GM18519 (cell line): ENCODE results near the gene TMEM154.

Source experiments
- ATAC-seq: cut with Tn5 transposase; IDR thresholded peaks from one replicate; pipeline ENCODE4 v1.9.1; 2021; ENCODE audit warnings: mild to moderate bottlenecking, moderate library complexity; ENCODE audit not compliant: unreplicated experiment, low FRiP score

The TMEM154 gene

GRCh38 chr4:152697284-152698088, 17.7 kb upstream of the TMEM154 start:
- no peak for ATAC-seq

- peak; percentile 96 for ATAC-seq
These were observed 17.0 kb upstream of the TMEM154 start for GRCh38 chr4:152696764-152697261.

- ATAC-seq = no peak
These were observed 14.1 kb upstream of the TMEM154 start for GRCh38 chr4:152693871-152694270.

GRCh38 chr4:152691761-152692160, 12.0 kb upstream of the TMEM154 start:
- ATAC-seq = no peak

- no peak for ATAC-seq
These were observed 11.2 kb upstream of the TMEM154 start for GRCh38 chr4:152690706-152691651.

GRCh38 chr4:152689615-152690501, 10.1 kb upstream of the TMEM154 start:
- ATAC-seq = no peak

GRCh38 chr4:152687974-152688599, 8.3 kb upstream of the TMEM154 start:
- no peak for ATAC-seq

GRCh38 chr4:152686452-152687013, 6.7 kb upstream of the TMEM154 start:
- no peak for ATAC-seq

GRCh38 chr4:152684587-152684986, 4.8 kb upstream of the TMEM154 start:
- no peak for ATAC-seq

GRCh38 chr4:152684007-152684406, 4.2 kb upstream of the TMEM154 start:
- peak; percentile 48 for ATAC-seq

- no peak for ATAC-seq
These were observed 2.5 kb upstream of the TMEM154 start for GRCh38 chr4:152682143-152682941.

GRCh38 chr4:152680988-152681603, 1.3 kb upstream of the TMEM154 start:
- ATAC-seq = no peak

GRCh38 chr4:152678841-152679240, 956 bp downstream of the TMEM154 start:
- ATAC-seq = no peak

- no peak for ATAC-seq
These were observed 2.7 kb downstream of the TMEM154 start for GRCh38 chr4:152677117-152677516.

- ATAC-seq = no peak
These were observed 3.5 kb downstream of the TMEM154 start for GRCh38 chr4:152676052-152676854.

- ATAC-seq = no peak
These were observed 5.4 kb downstream of the TMEM154 start for GRCh38 chr4:152674359-152674758.

- no peak for ATAC-seq
These were observed 6.3 kb downstream of the TMEM154 start for GRCh38 chr4:152673489-152673888.
